WI38 (cell line): ENCODE data around the gene DHODH.

Experiments
- H3K4me3 ChIP-seq: 2 replicates; pipeline ENCODE4 v1.5.1; 2011; ENCODE audit warnings: low read depth, mild to moderate bottlenecking, control low read depth, low read length
- TF ChIP-seq, protein P1 (sequence below): IDR thresholded peaks from 2 replicates; pipeline ENCODE4 v1.5.1; 2012; ENCODE audit warnings: low read depth, mild to moderate bottlenecking, control low read depth, low read length

The DHODH gene

DNA sequence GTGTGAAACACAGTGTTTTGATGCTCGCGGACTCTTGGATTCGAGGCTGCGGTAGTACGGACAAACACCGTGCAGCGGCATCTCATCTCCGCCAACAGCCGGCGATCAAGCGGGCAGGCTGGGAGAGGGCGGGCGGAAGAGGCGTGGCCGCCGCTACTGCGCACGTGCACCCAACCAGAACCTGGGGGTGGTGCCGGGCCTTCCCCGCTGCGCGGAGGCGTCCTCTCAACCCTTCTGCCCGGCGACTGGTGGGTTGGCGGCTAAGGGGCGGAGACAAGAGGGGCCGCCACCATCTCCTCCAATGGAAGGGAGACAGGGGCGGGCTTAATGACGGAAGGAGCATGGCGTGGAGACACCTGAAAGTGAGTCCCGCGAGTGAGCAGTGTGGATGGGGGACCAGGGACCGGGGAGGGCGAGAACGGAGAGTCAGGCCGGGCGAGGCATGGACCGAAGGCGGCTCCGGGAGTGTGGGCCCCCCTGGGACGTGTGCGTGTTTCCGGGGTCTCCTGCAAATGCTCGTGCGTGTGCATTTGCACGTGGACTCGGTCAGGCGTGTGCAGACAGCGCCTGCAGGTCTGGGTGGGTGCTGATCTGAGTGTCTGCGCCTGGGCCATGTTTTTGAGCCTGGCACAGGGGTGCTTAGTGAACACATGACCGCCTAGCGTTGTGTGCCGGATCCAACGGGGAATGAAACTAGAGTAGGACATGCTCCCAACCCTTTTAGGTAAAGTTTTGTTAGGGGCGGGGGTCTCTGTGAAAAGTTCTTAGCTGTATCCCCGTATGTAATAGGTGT is at the start of gene DHODH:
TSS of gene DHODH (plus strand) at position 321 of the 793 bp plus-strand sequence. CDS start at position 342, 21 bp downstream.
- TF ChIP-seq, protein P1, sequence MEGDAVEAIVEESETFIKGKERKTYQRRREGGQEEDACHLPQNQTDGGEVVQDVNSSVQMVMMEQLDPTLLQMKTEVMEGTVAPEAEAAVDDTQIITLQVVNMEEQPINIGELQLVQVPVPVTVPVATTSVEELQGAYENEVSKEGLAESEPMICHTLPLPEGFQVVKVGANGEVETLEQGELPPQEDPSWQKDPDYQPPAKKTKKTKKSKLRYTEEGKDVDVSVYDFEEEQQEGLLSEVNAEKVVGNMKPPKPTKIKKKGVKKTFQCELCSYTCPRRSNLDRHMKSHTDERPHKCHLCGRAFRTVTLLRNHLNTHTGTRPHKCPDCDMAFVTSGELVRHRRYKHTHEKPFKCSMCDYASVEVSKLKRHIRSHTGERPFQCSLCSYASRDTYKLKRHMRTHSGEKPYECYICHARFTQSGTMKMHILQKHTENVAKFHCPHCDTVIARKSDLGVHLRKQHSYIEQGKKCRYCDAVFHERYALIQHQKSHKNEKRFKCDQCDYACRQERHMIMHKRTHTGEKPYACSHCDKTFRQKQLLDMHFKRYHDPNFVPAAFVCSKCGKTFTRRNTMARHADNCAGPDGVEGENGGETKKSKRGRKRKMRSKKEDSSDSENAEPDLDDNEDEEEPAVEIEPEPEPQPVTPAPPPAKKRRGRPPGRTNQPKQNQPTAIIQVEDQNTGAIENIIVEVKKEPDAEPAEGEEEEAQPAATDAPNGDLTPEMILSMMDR: no peak
- H3K4me3 ChIP-seq: peak within 1 kb of the TSS; percentile 96

GRCh38 chr16:71961066-71962039 is 47.2 kb upstream of the DHODH start:
- TF ChIP-seq, protein P1: peak; percentile 53
- H3K4me3 ChIP-seq: no peak overlapping the region

DNA sequence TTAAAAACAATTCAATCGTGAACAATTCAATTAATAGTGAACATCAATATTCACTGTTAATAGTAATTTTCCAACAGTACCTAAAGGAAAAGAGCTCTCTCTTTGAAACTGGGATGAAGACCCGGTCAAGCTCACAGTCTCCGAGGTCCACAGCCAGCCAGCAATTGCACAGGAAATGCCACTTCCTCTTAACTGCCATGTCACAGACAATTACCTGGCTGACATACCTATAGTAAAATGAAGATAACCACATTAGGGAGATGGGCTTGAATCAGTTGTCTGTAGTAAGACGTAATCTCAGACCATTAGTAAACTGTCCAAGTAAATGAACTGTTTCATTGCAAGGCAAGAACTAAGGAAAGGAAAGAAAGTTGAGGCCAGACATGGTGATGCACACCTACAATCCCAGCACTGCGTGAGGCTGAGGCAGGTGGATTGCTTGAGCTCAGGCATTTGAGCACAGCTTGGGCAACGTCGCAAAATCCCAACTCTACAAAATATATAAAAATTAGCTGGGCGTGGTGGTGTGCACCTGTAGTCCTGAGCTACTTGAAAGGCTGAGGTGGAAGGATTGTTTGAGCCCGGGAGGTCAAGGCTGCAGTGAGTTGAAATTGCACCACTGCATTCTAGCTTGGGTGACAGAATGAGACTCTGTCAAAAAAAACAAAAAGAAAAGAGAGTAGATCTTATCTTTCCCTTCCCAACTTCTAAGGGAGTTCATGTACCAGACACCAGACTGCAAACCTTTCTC is 45.2 kb upstream of the DHODH start:
- H3K4me3 ChIP-seq: no peak overlapping the region
- TF ChIP-seq, protein P1: no peak

DNA sequence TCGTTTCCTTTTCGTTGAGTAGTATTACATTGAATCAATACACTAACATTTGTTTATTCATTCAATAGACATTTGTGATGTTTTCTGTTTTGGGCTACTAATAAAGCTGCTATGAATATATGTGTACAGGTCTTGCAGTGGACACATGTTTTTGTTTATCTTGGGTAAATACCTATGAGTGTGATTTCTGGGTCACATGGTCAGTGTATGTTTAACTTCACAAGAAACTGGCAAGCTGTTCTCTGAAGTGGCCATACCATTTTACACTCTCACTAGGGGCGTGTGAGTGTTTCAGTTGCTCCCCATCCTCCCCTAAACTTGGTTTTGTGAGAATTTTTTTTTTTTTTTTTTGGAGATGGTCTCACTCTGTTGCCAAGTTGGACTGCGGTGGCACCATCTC is 43.3 kb upstream of the DHODH start:
- TF ChIP-seq, protein P1: no peak
- no peak overlapping the region for H3K4me3 ChIP-seq

DNA sequence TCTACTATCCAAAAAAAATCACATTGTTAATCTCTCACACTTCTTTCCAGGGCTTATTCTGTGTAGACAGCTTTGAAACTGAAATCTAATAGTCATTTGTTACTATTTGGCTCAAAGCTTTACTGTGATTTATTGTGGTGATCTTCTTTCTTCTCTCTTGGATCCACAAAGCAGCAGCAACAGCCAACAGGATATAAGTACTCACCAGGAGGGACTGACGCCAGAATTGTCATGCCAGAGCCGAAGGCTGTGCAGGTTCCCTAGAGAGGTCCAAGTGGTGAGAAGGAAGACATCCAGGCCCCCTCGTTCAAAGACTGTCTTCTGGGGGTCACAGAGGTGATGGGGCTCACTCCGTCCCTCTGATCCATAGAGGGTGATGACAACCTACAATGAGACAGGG is 41.6 kb upstream of the DHODH start:
- no peak overlapping the region for H3K4me3 ChIP-seq
- TF ChIP-seq, protein P1: no peak

DNA sequence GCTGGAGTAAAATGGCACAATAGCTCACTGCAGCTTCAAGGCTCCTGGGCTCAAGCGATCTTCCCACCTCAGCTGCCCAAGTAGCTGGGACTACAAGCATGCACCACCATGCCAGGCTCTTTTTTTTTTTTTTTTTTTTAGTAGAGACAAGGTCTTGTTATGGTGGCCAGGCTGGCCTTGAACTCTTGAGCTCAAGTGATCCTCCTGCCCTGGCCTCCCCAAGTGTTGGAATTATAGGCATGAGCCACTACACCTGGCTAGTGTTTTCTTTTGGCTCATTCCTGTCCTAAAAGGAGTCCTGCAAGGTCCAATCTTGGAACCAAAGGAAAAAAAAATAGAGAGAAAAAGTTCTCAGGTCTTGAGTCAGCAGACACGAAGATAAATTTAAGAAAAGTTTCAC is 39.2 kb upstream of the DHODH start:
- no peak overlapping the region for H3K4me3 ChIP-seq
- TF ChIP-seq, protein P1: no peak
